Measurements from ENCODE around the gene CCL19. TPM values are rescaled to one million over a fixed set of nuclear protein-coding genes. Genes with fewer than 3 reads are reported as not detected.

Gene CCL19
- polyA plus RNA-seq, 1 of the 3 experiments (the other 2 are of a cell fraction), result not detected

DNA sequence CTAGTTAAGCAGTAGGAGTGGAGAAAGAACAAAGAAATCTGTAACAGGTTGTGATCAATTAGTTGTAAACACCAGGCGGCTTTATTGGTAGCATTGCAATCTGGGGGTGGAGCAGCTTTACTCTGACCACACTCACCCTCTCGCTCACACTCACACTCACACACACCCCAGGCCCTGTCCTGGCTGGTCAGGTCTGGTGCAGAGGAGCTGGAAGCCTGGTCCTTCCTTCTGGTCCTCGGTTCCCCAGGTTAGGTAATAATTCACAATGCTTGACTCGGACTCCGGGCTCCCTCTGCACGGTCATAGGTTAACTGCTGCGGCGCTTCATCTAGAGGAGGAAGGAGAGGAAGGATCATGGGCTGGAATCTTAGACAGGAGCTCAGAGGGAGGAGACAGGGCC, 1.6 kb downstream of the CCL19 start:
- CTCF ChIA-PET, result interaction anchor here (1.2 to 5.1 kb wide), 3 partner anchors 9 to 13 kb away, joined by 4 to 43 read pairs (median 6); no protein-coding TSS in a partner anchor
- Histone ChIP-seq H3K9me2 (no peaks in the 10 kb centered on the region), H3K4me3 (ENCODE audit: low read depth in 2 of 2, low read length in 1 of 2) (no peak overlapping the region), H3K36me3 (replicated peaks in 1 of 2; ENCODE audit: control insufficient read depth in 1 of 2, insufficient read depth in 2 of 2, low read length in 1 of 2) (no peaks in the 10 kb centered on the region), H3K79me2 (ENCODE audit: insufficient read depth) (no peaks in the 10 kb centered on the region), H3K9me3 (no peaks in the 10 kb centered on the region), H3K4me1 (ENCODE audit: control insufficient read depth in 1 of 2, insufficient read depth in 2 of 2, low read depth in 1 of 2, low read length in 1 of 2) (no peaks in the 10 kb centered on the region; a peak in 1 of 4 replicates), H3F3A (replicated peaks; ENCODE audit: insufficient read depth) (no peaks in the 10 kb centered on the region), H3K9ac (no peak overlapping the region), H4K20me1 (ENCODE audit: insufficient read depth) (no peaks in the 10 kb centered on the region), H3K27me3 (ENCODE audit: insufficient read depth) (no peaks in the 10 kb centered on the region), H2AFZ (ENCODE audit: low read depth) (no peak overlapping the region), H3K27ac (ENCODE audit: low read depth in 2 of 2, low read length in 1 of 2) (no peak overlapping the region), H3K4me2 (no peak overlapping the region)
- WGBS (ENCODE audit: low lambda C conversion rate), result 78% methylated on average over 8 of the region's 8 CpGs
- POLR2A ChIA-PET, result no interaction called here
- no peak for TF ChIP-seq SMC3 (IDR thresholded peaks at IDR 0.05; ENCODE audit: low read depth, low read length)
- no peak for TF ChIP-seq ELF1 (IDR thresholded peaks at IDR 0.05)
- TF ChIP-seq POLR2AphosphoS5 (IDR thresholded peaks at IDR 0.05; ENCODE audit: low read depth, low read length), result no peak
- TF ChIP-seq RCOR1 (IDR thresholded peaks at IDR 0.05; ENCODE audit: low read length), result no peak
- TF ChIP-seq EZH2phosphoT487 (IDR thresholded peaks at IDR 0.05; ENCODE audit: borderline replicate concordance, low read depth), result no peak
- TF ChIP-seq, protein P1, sequence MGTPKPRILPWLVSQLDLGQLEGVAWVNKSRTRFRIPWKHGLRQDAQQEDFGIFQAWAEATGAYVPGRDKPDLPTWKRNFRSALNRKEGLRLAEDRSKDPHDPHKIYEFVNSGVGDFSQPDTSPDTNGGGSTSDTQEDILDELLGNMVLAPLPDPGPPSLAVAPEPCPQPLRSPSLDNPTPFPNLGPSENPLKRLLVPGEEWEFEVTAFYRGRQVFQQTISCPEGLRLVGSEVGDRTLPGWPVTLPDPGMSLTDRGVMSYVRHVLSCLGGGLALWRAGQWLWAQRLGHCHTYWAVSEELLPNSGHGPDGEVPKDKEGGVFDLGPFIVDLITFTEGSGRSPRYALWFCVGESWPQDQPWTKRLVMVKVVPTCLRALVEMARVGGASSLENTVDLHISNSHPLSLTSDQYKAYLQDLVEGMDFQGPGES (IDR thresholded peaks at IDR 0.05; ENCODE audit: low read depth, low read length), result no peak
- TF ChIP-seq CHD2 (IDR thresholded peaks at IDR 0.05; ENCODE audit: low read length, partially characterized antibody), result no peak
- DNase-seq, result no peak

DNA sequence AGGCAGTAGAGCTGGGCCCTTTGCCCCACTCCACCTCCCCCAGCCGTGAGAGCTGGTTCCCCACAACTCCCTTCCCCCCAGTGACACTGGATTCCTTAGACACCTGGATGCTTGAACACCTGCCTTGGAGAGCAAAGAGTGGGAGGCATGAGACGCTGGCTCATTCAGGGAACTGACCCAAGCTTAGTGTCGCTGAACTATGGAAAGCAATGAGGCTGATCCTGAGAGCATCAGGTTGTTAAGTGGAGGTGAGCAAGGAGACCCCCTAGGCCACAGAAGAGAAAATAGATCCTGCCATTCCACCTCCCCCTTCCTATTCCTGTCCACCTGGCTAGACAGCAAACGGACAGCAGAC, 2.0 kb downstream of the CCL19 start:
- Histone ChIP-seq H3K27ac (ENCODE audit: low read depth in 2 of 2, low read length in 1 of 2) (no peak overlapping the region), H3K4me3 (ENCODE audit: low read depth in 2 of 2, low read length in 1 of 2) (no peak overlapping the region), H3K9me3 (no peaks in the 10 kb centered on the region), H3K79me2 (ENCODE audit: insufficient read depth) (no peaks in the 10 kb centered on the region), H3K4me2 (no peak overlapping the region), H3K4me1 (ENCODE audit: control insufficient read depth in 1 of 2, insufficient read depth in 2 of 2, low read depth in 1 of 2, low read length in 1 of 2) (no peaks in the 10 kb centered on the region; a peak in 1 of 4 replicates), H2AFZ (ENCODE audit: low read depth) (no peak overlapping the region), H3K27me3 (ENCODE audit: insufficient read depth) (no peaks in the 10 kb centered on the region), H3F3A (replicated peaks; ENCODE audit: insufficient read depth) (no peaks in the 10 kb centered on the region), H3K36me3 (replicated peaks in 1 of 2; ENCODE audit: control insufficient read depth in 1 of 2, insufficient read depth in 2 of 2, low read length in 1 of 2) (no peaks in the 10 kb centered on the region), H3K9ac (no peak overlapping the region), H3K9me2 (no peaks in the 10 kb centered on the region), H4K20me1 (ENCODE audit: insufficient read depth) (no peaks in the 10 kb centered on the region)
- ChIA-PET CTCF (interaction anchor here (1.2 to 5.1 kb wide), 3 partner anchors 10 to 13 kb away, joined by 4 to 43 read pairs (median 6); no protein-coding TSS in a partner anchor), POLR2A (no interaction called here)
- no peak for DNase-seq
- 70% methylated on average over 4 of the region's 4 CpGs for WGBS (ENCODE audit: low lambda C conversion rate)
- TF ChIP-seq, protein P2, sequence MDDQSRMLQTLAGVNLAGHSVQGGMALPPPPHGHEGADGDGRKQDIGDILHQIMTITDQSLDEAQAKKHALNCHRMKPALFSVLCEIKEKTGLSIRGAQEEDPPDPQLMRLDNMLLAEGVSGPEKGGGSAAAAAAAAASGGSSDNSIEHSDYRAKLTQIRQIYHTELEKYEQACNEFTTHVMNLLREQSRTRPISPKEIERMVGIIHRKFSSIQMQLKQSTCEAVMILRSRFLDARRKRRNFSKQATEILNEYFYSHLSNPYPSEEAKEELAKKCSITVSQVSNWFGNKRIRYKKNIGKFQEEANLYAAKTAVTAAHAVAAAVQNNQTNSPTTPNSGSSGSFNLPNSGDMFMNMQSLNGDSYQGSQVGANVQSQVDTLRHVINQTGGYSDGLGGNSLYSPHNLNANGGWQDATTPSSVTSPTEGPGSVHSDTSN (IDR thresholded peaks at IDR 0.05), result no peak
- TF ChIP-seq, protein P3, sequence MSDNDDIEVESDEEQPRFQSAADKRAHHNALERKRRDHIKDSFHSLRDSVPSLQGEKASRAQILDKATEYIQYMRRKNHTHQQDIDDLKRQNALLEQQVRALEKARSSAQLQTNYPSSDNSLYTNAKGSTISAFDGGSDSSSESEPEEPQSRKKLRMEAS (IDR thresholded peaks at IDR 0.05; ENCODE audit: low read depth), result no peak
- TF ChIP-seq, protein P4, sequence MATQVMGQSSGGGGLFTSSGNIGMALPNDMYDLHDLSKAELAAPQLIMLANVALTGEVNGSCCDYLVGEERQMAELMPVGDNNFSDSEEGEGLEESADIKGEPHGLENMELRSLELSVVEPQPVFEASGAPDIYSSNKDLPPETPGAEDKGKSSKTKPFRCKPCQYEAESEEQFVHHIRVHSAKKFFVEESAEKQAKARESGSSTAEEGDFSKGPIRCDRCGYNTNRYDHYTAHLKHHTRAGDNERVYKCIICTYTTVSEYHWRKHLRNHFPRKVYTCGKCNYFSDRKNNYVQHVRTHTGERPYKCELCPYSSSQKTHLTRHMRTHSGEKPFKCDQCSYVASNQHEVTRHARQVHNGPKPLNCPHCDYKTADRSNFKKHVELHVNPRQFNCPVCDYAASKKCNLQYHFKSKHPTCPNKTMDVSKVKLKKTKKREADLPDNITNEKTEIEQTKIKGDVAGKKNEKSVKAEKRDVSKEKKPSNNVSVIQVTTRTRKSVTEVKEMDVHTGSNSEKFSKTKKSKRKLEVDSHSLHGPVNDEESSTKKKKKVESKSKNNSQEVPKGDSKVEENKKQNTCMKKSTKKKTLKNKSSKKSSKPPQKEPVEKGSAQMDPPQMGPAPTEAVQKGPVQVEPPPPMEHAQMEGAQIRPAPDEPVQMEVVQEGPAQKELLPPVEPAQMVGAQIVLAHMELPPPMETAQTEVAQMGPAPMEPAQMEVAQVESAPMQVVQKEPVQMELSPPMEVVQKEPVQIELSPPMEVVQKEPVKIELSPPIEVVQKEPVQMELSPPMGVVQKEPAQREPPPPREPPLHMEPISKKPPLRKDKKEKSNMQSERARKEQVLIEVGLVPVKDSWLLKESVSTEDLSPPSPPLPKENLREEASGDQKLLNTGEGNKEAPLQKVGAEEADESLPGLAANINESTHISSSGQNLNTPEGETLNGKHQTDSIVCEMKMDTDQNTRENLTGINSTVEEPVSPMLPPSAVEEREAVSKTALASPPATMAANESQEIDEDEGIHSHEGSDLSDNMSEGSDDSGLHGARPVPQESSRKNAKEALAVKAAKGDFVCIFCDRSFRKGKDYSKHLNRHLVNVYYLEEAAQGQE (IDR thresholded peaks at IDR 0.05; ENCODE audit: low read depth, low read length), result no peak
- TF ChIP-seq CHD2 (IDR thresholded peaks at IDR 0.05; ENCODE audit: low read length, partially characterized antibody), result no peak
- TF ChIP-seq RCOR1 (IDR thresholded peaks at IDR 0.05; ENCODE audit: low read length), result no peak
- TF ChIP-seq GATA2 (CRISPR knock-in tag; IDR thresholded peaks at IDR 0.05), result no peak
- TF ChIP-seq FOXJ3 (CRISPR knock-in tag; IDR thresholded peaks at IDR 0.05), result no peak
- no peak for TF ChIP-seq TAF1 (IDR thresholded peaks at IDR 0.05; ENCODE audit: borderline replicate concordance, low read depth, low read length)
- TF ChIP-seq JUND (IDR thresholded peaks at IDR 0.05), result no peak
- TF ChIP-seq TEAD4 (IDR thresholded peaks at IDR 0.05; ENCODE audit: borderline replicate concordance, insufficient read depth), result no peak
- no peak for TF ChIP-seq POLR2AphosphoS5 (IDR thresholded peaks at IDR 0.05; ENCODE audit: low read depth, low read length)
- TF ChIP-seq FOSL2 (IDR thresholded peaks at IDR 0.05; ENCODE audit: borderline replicate concordance, low read depth), result no peak
- TF ChIP-seq NRF1 (IDR thresholded peaks at IDR 0.05; ENCODE audit: low read depth, low read length), result no peak
- TF ChIP-seq, protein P5, sequence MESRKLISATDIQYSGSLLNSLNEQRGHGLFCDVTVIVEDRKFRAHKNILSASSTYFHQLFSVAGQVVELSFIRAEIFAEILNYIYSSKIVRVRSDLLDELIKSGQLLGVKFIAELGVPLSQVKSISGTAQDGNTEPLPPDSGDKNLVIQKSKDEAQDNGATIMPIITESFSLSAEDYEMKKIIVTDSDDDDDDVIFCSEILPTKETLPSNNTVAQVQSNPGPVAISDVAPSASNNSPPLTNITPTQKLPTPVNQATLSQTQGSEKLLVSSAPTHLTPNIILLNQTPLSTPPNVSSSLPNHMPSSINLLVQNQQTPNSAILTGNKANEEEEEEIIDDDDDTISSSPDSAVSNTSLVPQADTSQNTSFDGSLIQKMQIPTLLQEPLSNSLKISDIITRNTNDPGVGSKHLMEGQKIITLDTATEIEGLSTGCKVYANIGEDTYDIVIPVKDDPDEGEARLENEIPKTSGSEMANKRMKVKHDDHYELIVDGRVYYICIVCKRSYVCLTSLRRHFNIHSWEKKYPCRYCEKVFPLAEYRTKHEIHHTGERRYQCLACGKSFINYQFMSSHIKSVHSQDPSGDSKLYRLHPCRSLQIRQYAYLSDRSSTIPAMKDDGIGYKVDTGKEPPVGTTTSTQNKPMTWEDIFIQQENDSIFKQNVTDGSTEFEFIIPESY (IDR thresholded peaks at IDR 0.05; ENCODE audit: borderline replicate concordance, low read depth), result no peak

Measured in SK-N-SH (cell line).